Transverse colon (tissue), 4 donors: Measurements from ENCODE around the gene ABHD12. TPM values are rescaled to one million over a fixed set of nuclear protein-coding genes. Genes with fewer than 3 reads are reported as not detected.

Experiments used
- DNase-seq: peaks from one replicate; pipeline ENCODE4 v3.0.0-alpha.2; 2019
- H3K27ac ChIP-seq, 4 donors: fragments of 200-600 bp; sonication (generic); 2 replicates each; pipeline ENCODE4 v1.5.1; 2016 to 2018; ENCODE audit warnings: inconsistent platforms in 4 of 4
- H3K27me3 ChIP-seq: fragments of 200-600 bp; sonication (generic); 2 replicates; pipeline ENCODE4 v1.5.1; 2017; ENCODE audit warnings: inconsistent platforms
- H3K36me3 ChIP-seq, 4 donors: fragments of 200-600 bp; sonication (generic); 2 replicates each; pipeline ENCODE4 v1.5.1; 2017 to 2019; ENCODE audit warnings: inconsistent platforms in 4 of 4
- H3K4me1 ChIP-seq, 4 donors: fragments of 200-600 bp; sonication (generic); 2 replicates each; pipeline ENCODE4 v1.5.1; 2017 to 2020; ENCODE audit warnings: inconsistent platforms in 4 of 4
- H3K4me3 ChIP-seq, 4 donors: fragments of 200-600 bp; sonication (generic); 1 replicate in 1 of 4; 2 replicates in 3 of 4; pipeline versions ENCODE4 v1.5.1 to v1.6.1; 2017 to 2019; ENCODE audit warnings: inconsistent platforms in 4 of 4
- H3K9me3 ChIP-seq, 2 donors: fragments of 200-600 bp; sonication (generic); 2 replicates each; pipeline ENCODE4 v1.5.1; 2017 to 2019; ENCODE audit warnings: inconsistent platforms in 2 of 2
- EP300 ChIP-seq: sonication (generic); formaldehyde crosslinking; IDR thresholded peaks from one replicate; pipeline ENCODE4 v1.6.1; 2017; ENCODE audit warnings: antibody characterized with exemption, low read depth
- POLR2A ChIP-seq: fragments of 450-650 bp; IDR thresholded peaks from one replicate; pipeline ENCODE4 v1.6.1; 2016; ENCODE audit warnings: antibody characterized with exemption, mild to moderate bottlenecking, moderate library complexity
- POLR2AphosphoS5 ChIP-seq, 3 donors: sonication (generic); formaldehyde crosslinking; IDR thresholded peaks; one replicate each; pipeline ENCODE4 v1.6.1; 2016; ENCODE audit warnings: antibody characterized with exemption in 3 of 3
- WGBS, 2 donors: methylation state at CpG; one replicate each; pipeline ENCODE4 v1.1.5; 2018; ENCODE audit warnings: low coverage in 1 of 2; 5-methylcytosine and 5-hydroxymethylcytosine counted together
- in situ Hi-C, 4 donors: fragments of 200-750 bp; cut with MboI; loops; one replicate each; pipeline versions ENCODE4 v1.15.0 to v1.15.1; 2017; ENCODE audit warnings: low sequenced_read_pairs in 3 of 4, low pct_ligation_motif_present in 1 of 4, low pct_unique_long_range_greater_than_20kb in 1 of 4
- intact Hi-C: fragments of 100-400 bp; cut with DNase I; formaldehyde crosslinking; loops from one replicate; pipeline ENCODE4 v1.15.1; 2023; ENCODE audit warnings: low total_unique reads
- total RNA-seq, 4 donors: library from RNA; depleted of rRNA; stranded (reverse); fragments of >200 nt; gene quantifications; one replicate each; pipeline ENCODE4 v1.1.0, GENCODE V29; 2016
- TF ChIP-seq, protein P1 (sequence below), 5 experiments: fragments of 200-600 bp in 3 of 5; fragments of 450-650 bp in 2 of 5; sonication (generic) in 3 of 5; IDR thresholded peaks; 1 replicate in 2 of 5; 2 replicates in 3 of 5; pipeline ENCODE4 v1.5.1; 2016 to 2017; ENCODE audit warnings: antibody characterized with exemption in 5 of 5, inconsistent platforms in 3 of 5, mild to moderate bottlenecking in 2 of 5, moderate library complexity in 1 of 5

ABHD12 gene
- total RNA-seq, 4 donors from 2014 or later, result 67.3 to 103 (median 73.4) TPM

- WGBS, 2 donors, result 68 to 88% methylated on average over 6 of the region's 6 CpGs
- Histone ChIP-seq H3K36me3 (no peaks in the 10 kb centered on the region), H3K4me1 (peaks cover 5 to 22% (median 12%) of the 10 kb centered on the region in 4 donors), H3K27me3 (no peaks in the 10 kb centered on the region), H3K4me3 (no peak overlapping the region), H3K9me3 (no peaks in the 10 kb centered on the region), H3K27ac (no peak overlapping the region)
- TF ChIP-seq, protein P1, sequence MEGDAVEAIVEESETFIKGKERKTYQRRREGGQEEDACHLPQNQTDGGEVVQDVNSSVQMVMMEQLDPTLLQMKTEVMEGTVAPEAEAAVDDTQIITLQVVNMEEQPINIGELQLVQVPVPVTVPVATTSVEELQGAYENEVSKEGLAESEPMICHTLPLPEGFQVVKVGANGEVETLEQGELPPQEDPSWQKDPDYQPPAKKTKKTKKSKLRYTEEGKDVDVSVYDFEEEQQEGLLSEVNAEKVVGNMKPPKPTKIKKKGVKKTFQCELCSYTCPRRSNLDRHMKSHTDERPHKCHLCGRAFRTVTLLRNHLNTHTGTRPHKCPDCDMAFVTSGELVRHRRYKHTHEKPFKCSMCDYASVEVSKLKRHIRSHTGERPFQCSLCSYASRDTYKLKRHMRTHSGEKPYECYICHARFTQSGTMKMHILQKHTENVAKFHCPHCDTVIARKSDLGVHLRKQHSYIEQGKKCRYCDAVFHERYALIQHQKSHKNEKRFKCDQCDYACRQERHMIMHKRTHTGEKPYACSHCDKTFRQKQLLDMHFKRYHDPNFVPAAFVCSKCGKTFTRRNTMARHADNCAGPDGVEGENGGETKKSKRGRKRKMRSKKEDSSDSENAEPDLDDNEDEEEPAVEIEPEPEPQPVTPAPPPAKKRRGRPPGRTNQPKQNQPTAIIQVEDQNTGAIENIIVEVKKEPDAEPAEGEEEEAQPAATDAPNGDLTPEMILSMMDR (IDR thresholded peaks at IDR 0.05), result no peak
- DNase-seq, result no peak
- in situ Hi-C loops, result loop anchor here in 2 of 4 donors (10.0 to 25.0 kb wide), 3 partner anchors 90 to 400 kb away; partner anchors contain the start of genes ACSS1 (in 1 of the 2) and APMAP (in 1 of the 2)
- intact Hi-C loops, result loop anchor here (5.0 kb wide), 1 partner anchor 88 kb away; no protein-coding TSS in a partner anchor
Measured at GRCh38 chr20:25394996-25395395, 4.4 kb upstream of the ABHD12 start.

DNA sequence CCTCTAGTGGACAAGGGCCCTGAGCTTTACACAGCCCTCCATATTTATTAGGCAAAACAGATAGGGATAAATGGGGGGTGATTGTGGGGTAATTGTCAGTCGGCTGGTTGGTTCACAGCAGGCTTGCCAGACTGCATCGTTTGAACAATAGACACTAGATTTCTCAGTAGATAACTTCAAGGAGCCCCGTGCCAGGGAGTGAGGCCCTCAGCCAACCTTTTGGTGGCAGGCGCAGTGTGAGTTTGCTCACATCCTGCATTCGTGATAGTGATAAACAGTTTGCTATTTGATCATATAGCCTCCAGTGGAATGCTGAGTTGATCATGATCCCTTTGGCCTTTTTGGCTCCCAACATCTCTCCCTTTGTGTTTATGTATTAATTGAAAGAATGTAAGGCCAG is 3.6 kb upstream of the ABHD12 start:
- no peaks in the 10 kb centered on the region for H3K27me3 ChIP-seq
- in situ Hi-C loops (loop anchor here in 2 of 4 donors (10.0 to 25.0 kb wide), 3 partner anchors 89 to 399 kb away; partner anchors contain the start of genes ACSS1 (in 1 of the 2) and APMAP (in 1 of the 2)), intact Hi-C loops (no loop called here)
- H3K4me1 ChIP-seq, result peaks cover 6 to 26% (median 17%) of the 10 kb centered on the region in 4 donors
- no peak for TF ChIP-seq EP300
- no peak for TF ChIP-seq POLR2A
- TF ChIP-seq, protein P1 (IDR thresholded peaks at IDR 0.05), result no peak
- TF ChIP-seq POLR2AphosphoS5 (IDR thresholded peaks at IDR 0.05), result no peak
- H3K27ac ChIP-seq, result no peak overlapping the region
- WGBS, 2 donors, result 67 to 72% methylated on average over 5 of the region's 5 CpGs
- no peaks in the 10 kb centered on the region for H3K36me3 ChIP-seq
- H3K4me3 ChIP-seq, result no peak overlapping the region
- no peaks in the 10 kb centered on the region for H3K9me3 ChIP-seq
- no peak for DNase-seq

DNA sequence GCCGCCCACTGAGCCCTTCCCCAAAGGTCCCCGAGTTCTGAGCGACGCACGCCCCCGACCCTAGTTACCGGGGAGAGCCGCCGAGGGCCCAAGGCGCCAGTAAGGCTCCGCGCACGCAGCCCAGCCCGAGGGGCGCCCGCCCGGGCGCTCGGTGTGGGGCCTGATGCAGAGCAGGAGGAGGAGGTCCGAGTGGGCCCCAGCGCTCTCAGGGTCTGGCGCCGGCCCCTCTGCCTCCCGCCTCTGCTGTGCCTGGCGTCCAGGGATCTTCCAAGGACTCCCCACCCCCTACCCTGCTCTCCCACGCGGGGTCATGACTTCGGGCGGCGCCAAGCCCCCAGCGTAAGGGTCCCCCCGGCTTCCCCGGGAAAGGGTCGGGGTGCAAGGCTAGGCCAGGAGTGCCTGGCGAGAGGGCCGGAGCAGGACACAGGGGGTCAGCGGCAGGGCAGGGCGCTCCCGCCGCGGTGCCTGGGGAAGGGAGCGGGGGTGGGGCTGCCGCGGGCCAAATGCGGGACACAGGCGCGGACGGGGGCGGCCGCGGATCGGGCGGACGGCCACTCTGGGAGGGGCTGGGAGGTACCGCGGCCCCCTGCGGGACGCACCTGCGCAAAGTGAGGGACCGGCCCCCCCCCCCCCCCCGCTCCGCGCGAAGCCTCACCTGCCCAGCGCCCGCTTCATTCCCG is 637 bp downstream of the ABHD12 start:
- Histone ChIP-seq H3K4me1 (peaks cover 3 to 15% (median 11%) of the 10 kb centered on the region in 4 donors), H3K27me3 (no peaks in the 10 kb centered on the region), H3K36me3 (no peaks in the 10 kb centered on the region), H3K9me3 (no peaks in the 10 kb centered on the region), H3K4me3 (peak overlapping the region; percentile 71 to 94 (median 74)), H3K27ac (peak overlapping the region; percentile 94 to 98 (median 94))
- peak; percentile 50 for DNase-seq
- intact Hi-C loops (no loop called here), in situ Hi-C loops (loop anchor here in 2 of 4 donors (10.0 to 25.0 kb wide), 4 partner anchors 85 to 395 kb away; partner anchors contain the start of genes ACSS1 (in 1 of the 2) and APMAP (in 1 of the 2))
- no peak for TF ChIP-seq EP300
- WGBS, 2 donors, result 0% methylated on average over 60 of the region's 67 CpGs; no CpG with 5 or more reads in 1 of the 2 donors

GRCh38 chr20:25389401-25389857 is 1.2 kb downstream of the ABHD12 start:
- in situ Hi-C loops, result loop anchor here in 1 of 4 donors (10.0 to 25.0 kb wide), 2 partner anchors 95 to 327 kb away; partner anchors contain the start of gene ACSS1
- TF ChIP-seq POLR2AphosphoS5 (IDR thresholded peaks at IDR 0.05) (no peak), POLR2A (no peak), EP300 (no peak)
- TF ChIP-seq, protein P1 (IDR thresholded peaks at IDR 0.05), result no peak
- 17 to 69% methylated on average over 3 to 19 of the region's 19 CpGs for WGBS, 2 donors
- no peaks in the 10 kb centered on the region for H3K36me3 ChIP-seq
- peak overlapping the region; percentile 94 to 98 (median 94) for H3K27ac ChIP-seq
- intact Hi-C loops, result no loop called here
- DNase-seq, result no peak
- peaks cover 3 to 17% (median 11%) of the 10 kb centered on the region in 4 donors for H3K4me1 ChIP-seq
- no peaks in the 10 kb centered on the region for H3K27me3 ChIP-seq
- H3K4me3 ChIP-seq, result peak overlapping the region; percentile 71 to 94 (median 74)
- no peaks in the 10 kb centered on the region for H3K9me3 ChIP-seq
